HG03108 (cell line): ENCODE results near the gene TIPARP.

Source experiments
- ATAC-seq: cut with Tn5 transposase; IDR thresholded peaks from one replicate; pipeline ENCODE4 v1.9.1; 2021; ENCODE audit warnings: moderate library complexity; ENCODE audit not compliant: unreplicated experiment

The TIPARP gene

GRCh38 chr3:156674046-156674910 lies at the start of gene TIPARP:
TSS of gene TIPARP (plus strand) at chr3:156674590. CDS start at chr3:156677698, 3,108 bp downstream.
- ATAC-seq, result peak; percentile 82

GRCh38 chr3:156626104-156626503 lies 48.3 kb upstream of the TIPARP start:
- ATAC-seq, result no peak

- ATAC-seq, result no peak
Observed at GRCh38 chr3:156627946-156628569, 46.3 kb upstream of the TIPARP start.

GRCh38 chr3:156628836-156629618 lies 45.4 kb upstream of the TIPARP start:
- ATAC-seq, result no peak

DNA sequence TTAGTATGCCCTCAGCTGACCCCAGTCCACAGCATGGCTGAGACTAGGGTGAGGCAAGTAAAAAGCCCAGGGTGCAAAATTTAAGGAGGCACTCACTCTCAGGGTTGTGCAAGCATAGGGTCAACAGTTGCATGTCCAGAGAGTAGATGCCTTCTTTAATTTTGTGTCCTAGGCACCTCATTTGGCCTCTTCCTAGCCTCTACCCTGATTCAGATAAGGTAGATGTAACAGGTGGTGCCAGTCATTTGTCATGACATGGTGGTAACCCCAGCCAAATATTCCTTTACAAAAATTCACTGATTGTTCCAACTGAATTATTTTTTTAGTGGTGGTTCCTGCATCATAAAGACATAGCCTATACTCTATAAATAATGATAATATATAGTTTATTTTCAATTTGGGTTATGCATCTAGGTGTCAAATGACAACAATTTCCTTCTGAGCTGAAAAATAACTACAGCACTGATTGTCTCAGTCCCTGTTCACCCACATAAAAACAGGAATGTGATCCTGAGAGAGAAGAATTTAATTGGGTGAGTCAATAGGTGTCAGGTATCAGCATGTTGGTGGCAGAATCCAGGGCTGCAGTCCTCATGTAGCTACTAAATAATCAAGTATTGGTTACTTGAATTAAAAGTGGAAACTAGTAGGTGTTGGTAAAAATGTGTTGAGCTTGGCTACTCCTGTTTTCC lies 44.2 kb upstream of the TIPARP start:
- ATAC-seq, result no peak

DNA sequence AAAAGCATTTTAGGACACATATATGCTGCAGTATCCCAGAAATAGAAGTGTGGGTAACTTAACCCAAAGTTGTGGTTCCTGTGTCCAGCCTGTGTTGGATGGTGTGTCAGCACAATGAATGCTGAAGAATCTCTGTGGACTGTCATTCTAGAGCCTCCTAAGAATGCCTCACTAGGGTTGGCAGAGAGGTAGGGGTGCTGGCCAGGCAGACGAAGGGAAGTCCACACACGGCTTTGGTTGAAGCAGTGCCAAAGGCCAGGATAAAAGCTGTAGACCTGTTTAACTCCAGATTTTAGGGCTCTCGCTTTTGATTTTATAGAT lies 43.7 kb upstream of the TIPARP start:
- ATAC-seq, result no peak

- no peak for ATAC-seq
Observed at GRCh38 chr3:156631323-156631722, 43.1 kb upstream of the TIPARP start.

DNA sequence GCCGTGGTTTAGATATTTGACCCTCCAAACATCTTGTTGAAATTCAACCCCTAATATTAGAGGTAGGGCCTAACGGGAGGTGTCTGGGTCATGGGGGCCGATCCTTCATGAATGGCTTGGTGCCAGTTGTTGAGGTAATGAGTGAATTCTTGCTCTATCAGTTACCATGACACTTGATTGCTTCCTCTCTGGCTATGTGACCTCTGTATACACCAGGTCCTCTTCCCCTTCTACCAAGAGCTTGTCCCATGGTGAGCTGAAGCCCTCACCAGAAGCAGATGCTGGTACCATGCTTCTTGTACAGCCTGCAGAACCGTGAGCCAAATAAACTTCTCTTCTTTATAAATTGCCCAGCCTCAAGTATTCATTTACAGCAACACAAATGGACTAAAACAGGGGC lies 41.8 kb upstream of the TIPARP start:
- ATAC-seq, result no peak

GRCh38 chr3:156633335-156633734 lies 41.1 kb upstream of the TIPARP start:
- ATAC-seq, result no peak

GRCh38 chr3:156635034-156635433 lies 39.4 kb upstream of the TIPARP start:
- no peak for ATAC-seq

DNA sequence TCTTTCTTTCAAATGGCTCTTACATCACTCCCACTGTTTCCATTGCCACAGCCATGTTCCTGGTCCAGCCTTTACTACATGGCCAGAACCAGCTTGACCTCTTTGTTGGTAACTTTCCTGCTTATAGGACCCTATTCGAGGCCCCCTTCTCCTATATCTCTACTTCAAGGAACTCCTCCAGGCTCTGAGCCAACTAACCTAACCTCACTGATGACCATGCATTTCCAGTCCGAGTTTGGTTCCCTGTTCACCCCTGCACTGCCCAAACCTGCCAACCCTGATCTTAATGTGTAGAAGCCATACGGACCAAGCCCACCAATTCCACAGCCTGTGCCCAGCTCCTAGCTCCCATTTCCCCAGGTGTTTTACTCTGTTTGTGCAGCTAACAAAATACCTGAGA lies 38.4 kb upstream of the TIPARP start:
- no peak for ATAC-seq

- ATAC-seq, result no peak
Observed at GRCh38 chr3:156637480-156638022, 36.8 kb upstream of the TIPARP start.

DNA sequence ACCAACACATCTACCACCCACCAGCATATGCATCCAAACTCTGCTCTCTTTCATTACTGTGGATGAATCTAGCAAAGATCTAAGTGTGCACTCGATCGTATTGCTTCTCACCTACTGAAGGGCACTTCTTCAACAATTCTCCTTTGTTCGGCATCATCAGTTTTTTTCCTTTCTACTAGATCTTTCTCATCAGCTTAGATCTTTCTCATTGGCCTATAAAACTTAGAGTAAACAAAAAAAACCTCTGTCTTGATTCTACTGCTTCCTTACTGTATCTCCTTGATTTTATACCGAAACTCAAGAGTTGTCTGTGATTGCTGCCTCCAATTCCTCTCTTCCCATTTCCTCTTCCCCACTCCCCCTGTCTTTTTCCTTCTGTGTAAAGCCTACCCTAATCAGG lies 36.1 kb upstream of the TIPARP start:
- ATAC-seq, result no peak

- no peak for ATAC-seq
Observed at GRCh38 chr3:156639414-156640023, 34.9 kb upstream of the TIPARP start.

DNA sequence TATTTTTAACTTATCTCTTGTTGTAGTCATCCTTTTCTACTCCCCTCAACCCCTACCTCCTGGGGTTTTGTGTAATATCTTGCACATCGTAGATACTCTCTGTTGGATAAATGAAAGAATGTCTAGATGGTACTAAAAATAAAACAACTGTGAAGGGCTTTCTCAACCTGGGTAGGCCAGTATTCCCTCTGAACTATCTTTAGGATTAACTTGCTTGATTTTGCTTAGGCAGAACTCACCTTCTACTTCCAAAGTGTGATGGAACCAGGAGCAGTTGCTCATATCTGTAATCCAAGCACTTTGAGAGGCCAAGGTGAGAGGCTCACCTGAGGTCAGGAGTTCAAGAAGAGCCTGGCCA lies 32.8 kb upstream of the TIPARP start:
- no peak for ATAC-seq

DNA sequence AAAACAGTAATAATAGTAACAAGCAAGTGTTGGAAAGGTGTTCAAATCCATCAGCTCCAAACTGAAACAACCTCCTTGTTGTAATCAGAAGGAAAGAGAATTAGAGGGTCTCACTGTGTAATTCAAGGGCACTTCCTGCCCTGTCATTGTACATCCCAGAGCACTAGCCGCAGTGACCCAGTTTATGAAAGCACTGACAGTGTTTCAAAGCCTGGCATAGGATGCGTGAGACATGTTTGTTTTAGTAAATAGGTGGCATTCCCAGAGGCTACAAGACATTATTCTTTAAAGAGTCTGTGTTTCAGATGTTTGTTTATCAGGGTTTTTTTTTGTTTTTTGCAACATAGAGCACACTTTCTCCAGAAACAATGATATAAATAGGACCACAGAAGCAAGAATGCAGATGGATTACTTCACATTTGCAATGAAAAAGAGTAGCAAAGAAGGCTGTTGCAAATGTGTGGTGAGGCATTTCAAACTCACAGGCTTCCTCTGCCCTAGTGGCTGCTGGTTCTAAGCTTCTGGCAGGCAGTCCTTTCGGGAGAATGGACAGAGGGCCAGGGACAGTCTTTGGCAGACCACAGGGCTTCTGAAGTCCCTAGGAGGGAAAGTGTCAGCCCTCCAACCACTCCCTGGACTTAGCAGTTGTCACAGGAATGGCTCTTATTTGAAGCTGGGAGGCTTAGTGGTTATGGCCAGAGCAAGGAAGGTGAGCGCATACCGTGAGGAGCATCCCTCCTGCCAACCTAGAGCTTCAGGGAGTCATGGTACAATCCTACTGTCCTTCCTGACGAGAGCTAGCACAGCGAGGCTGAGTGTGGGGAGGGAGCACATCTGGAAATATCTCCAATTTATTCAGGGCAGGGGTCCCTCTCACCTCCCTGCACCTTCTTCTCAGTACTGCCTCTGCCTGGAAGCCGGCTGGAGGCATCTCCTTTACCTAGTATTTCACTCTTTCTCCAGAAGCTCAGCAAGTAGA lies 31.4 kb upstream of the TIPARP start:
- ATAC-seq, result no peak

DNA sequence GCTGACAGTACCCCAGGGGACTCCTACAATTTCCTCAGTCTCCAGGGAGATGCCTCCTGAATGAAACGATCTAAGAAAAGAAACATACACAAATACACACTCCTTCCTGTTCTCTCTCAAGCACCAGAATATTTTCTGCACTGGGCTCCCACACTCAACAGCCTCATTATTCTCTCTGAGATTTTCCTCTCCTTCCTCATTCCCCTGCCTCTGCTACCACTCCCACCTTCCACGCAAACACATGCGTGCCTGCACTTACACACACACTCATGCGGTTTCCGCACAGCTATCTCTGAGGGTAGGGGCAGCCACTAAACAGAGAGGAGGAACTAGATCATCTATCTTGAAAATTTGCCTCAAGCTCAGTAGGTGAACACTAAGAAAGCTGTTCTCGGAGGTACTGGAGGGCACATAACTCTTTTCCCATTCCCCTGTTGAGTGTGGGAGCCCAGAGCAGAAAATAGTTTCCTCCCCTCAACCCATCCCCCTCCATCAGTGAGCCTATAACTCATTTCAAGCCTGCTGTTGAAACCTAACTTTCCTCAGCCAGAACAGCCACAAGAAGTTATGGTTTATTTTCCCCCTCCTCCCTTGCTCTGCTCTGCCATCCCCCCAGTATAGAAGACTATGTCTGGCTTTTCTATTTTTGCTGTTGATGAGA lies 30.5 kb upstream of the TIPARP start:
- peak; percentile 78 for ATAC-seq

DNA sequence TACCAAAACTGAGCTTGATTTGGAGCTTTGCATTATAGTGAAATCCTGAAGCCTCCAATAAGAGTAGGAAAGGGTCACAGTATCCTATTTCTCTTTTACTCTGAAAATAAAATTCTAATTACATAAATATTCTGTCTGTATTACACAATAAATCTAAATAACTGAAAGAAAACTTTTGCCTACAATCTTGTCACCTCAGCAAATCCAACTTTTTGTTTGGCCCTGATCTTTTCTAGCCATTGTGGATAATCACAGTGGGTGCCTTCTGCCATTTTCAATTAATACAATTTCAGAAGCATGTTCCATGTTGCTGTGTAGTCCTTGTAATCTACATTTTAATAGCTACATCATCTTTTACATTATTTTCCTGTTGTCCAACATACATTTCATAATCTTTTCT lies 29.4 kb upstream of the TIPARP start:
- ATAC-seq, result no peak

DNA sequence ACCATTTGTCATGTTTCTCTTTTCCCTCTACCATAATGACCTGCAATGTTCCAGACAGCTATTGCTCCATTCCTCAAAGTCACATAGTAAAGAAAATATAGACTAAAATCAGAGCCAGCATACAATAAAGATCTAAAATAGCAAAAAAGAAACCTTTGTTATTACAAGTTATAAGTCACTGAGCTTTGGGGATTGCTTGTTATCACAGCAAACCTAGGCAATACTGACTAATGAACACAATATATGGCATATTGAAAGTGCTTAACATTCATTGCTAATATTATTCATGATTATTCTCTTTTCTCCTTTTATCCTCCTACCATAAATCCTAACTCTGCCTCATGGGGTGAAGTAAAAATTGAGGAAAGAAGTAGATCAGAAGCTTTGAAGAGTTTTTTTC lies 27.4 kb upstream of the TIPARP start:
- ATAC-seq, result no peak
